K562 (cell line): ENCODE measurements around the gene OR6K3. TPM values are rescaled to one million over a fixed set of nuclear protein-coding genes. Genes with fewer than 3 reads are reported as not detected.
A peak's percentile ranks its signal among the peaks of the same experiment; 100 is the strongest.

Source experiments
- ARID1B ChIP-seq: fragments of 450-650 bp; IDR thresholded peaks from 2 replicates; pipeline ENCODE4 v1.6.1; 2016; ENCODE audit warnings: antibody characterized with exemption, mild to moderate bottlenecking, inconsistent platforms
- BDP1 ChIP-seq: IDR thresholded peaks from 3 replicates; pipeline ENCODE4 v1.6.1; 2011; ENCODE audit not compliant: insufficient read length, insufficient read depth
- CBFA2T2 ChIP-seq: fragments of 450-650 bp; conservative IDR thresholded peaks from 2 replicates; pipeline ENCODE4 v1.6.1; 2017; ENCODE audit warnings: mild to moderate bottlenecking
- ETS2 ChIP-seq: IDR thresholded peaks from 2 replicates; pipeline ENCODE4 v1.6.1; 2016; ENCODE audit warnings: borderline replicate concordance, missing genetic modification characterization, mild to moderate bottlenecking, moderate library complexity, missing compliant biosample characterization; ENCODE audit not compliant: poor library complexity, severe bottlenecking
- FOXM1 ChIP-seq, 2 experiments: fragments of 450-650 bp in 1 of 2; sonication (generic) in 1 of 2; formaldehyde crosslinking in 1 of 2; IDR thresholded peaks; 2 replicates each; pipeline versions ENCODE4 v1.6.1 to v1.9.0; 2017 to 2022; ENCODE audit warnings: low read depth in 2 of 2, mild to moderate bottlenecking in 2 of 2, missing genetic modification reagents in 1 of 2, moderate library complexity in 1 of 2
- GTF3C2 ChIP-seq: IDR thresholded peaks from 3 replicates; pipeline ENCODE4 v1.6.1; 2011; ENCODE audit warnings: borderline replicate concordance, mild to moderate bottlenecking, moderate library complexity; ENCODE audit not compliant: insufficient read length; ENCODE audit errors: extremely low read depth
- HCFC1 ChIP-seq: IDR thresholded peaks from 2 replicates; pipeline ENCODE4 v1.6.1; 2012; ENCODE audit warnings: low read depth, low read length, improper control_type of control experiment
- HNRNPH1 ChIP-seq: fragments of 200-400 bp; formaldehyde crosslinking; optimal IDR thresholded peaks from 2 replicates; pipeline ENCODE3; 2017; ENCODE audit warnings: low read depth, mild to moderate bottlenecking, low read length, moderate library complexity
- IFI16 ChIP-seq: fragments of 250-450 bp; sonication (Bioruptor Pico); IDR thresholded peaks from 2 replicates; pipeline ENCODE4 v2.1.2; 2022; ENCODE audit warnings: mild to moderate bottlenecking, inconsistent platforms
- KHSRP ChIP-seq: fragments of 450-650 bp; IDR thresholded peaks from 2 replicates; pipeline ENCODE4 v1.6.1; 2017
- SAFB2 ChIP-seq: fragments of 200-400 bp; formaldehyde crosslinking; IDR thresholded peaks from 2 replicates; pipeline ENCODE4 v1.6.1; 2018; ENCODE audit warnings: borderline replicate concordance, low read length, low read depth, moderate library complexity; ENCODE audit not compliant: severe bottlenecking
- SMARCA4 ChIP-seq: fragments of 450-650 bp; IDR thresholded peaks from 2 replicates; pipeline ENCODE4 v1.6.1; 2016
- SNRNP70 ChIP-seq: fragments of 200-400 bp; formaldehyde crosslinking; optimal IDR thresholded peaks from 2 replicates; pipeline ENCODE3; 2017; ENCODE audit warnings: low read depth, low read length
- STAT5A ChIP-seq: IDR thresholded peaks from 2 replicates; pipeline ENCODE4 v1.6.1; 2012; ENCODE audit warnings: low read length, inconsistent platforms, borderline replicate concordance
- TAF15 ChIP-seq: fragments of 200-400 bp; formaldehyde crosslinking; IDR thresholded peaks from 2 replicates; pipeline ENCODE4 v1.6.1; 2017; ENCODE audit warnings: mild to moderate bottlenecking, low read depth, low read length, moderate library complexity
- TRIM24 ChIP-seq, 2 experiments: fragments of 450-650 bp; IDR thresholded peaks; 2 replicates each; pipeline ENCODE4 v1.6.1; 2016
- XRCC4 ChIP-seq: IDR thresholded peaks from one replicate; pipeline ENCODE4 v1.6.1; 2011; ENCODE audit not compliant: insufficient read depth, insufficient read length; ENCODE audit errors: extremely low read depth
- ZNF217 ChIP-seq: sonication (generic); formaldehyde crosslinking; IDR thresholded peaks from 2 replicates; pipeline ENCODE4 v1.8.0; 2022; ENCODE audit warnings: mild to moderate bottlenecking, missing genetic modification reagents
- ZNF282 ChIP-seq: sonication (generic); formaldehyde crosslinking; IDR thresholded peaks from 2 replicates; pipeline ENCODE4 v1.8.1; 2023; ENCODE audit warnings: missing genetic modification reagents
- polyA plus RNA-seq, 8 experiments: library from polyadenylated mRNA; depleted of rRNA in 4 of 8; stranded (reverse) in 5 of 8; unstranded in 3 of 8; fragments of >200 nt; fragmentation: Nextera tagmentation in 2 of 8; fragmentation: Illumina TruSeq in 1 of 8; extraction: Ambion mirVana in 2 of 8; extraction: Trizol in 1 of 8; gene quantifications; 2 replicates each; pipeline versions ENCODE4 v1.2.1 to v1.2.3, GENCODE V29; 2011 to 2014; ENCODE audit warnings: inconsistent platforms in 1 of 8, missing spikeins in 1 of 8
- total RNA-seq, 7 experiments: library from RNA; depleted of rRNA in 6 of 7; stranded (reverse); fragments of >200 nt in 6 of 7; fragmentation: Illumina TruSeq in 2 of 7; extraction: Trizol in 2 of 7; gene quantifications; 2 replicates each; pipeline versions ENCODE4 v1.2.1 to v1.2.3, GENCODE V29; 2011 to 2021; ENCODE audit warnings: low replicate concordance in 1 of 7
- TF ChIP-seq, protein P1 (sequence below): fragments of 250-450 bp; sonication (Bioruptor Pico); IDR thresholded peaks from 2 replicates; pipeline ENCODE4 v1.4.0; 2020; ENCODE audit warnings: mild to moderate bottlenecking, moderate library complexity, borderline replicate concordance
- TF ChIP-seq, protein P2 (sequence below), 2 experiments: fragments of 450-650 bp; IDR thresholded peaks; 2 replicates each; pipeline ENCODE4 v1.6.1; 2018; ENCODE audit warnings: mild to moderate bottlenecking in 2 of 2, low read depth in 1 of 2; ENCODE audit not compliant: partially characterized antibody in 2 of 2

OR6K3 gene
- total and polyA plus RNA-seq, 9 of the 15 experiments (the other 6 are each of a cell fraction or from before 2014, with no cell fraction given) = not detected

- TF ChIP-seq FOXM1 (IDR thresholded peaks at IDR 0.05; ENCODE audit: low read depth) (peak; percentile 32; the same call in 1 of the 2 replicates), FOXM1 (CRISPR knock-in tag; IDR thresholded peaks at IDR 0.05; ENCODE audit: low read depth) (no peak), ZNF282 (CRISPR knock-in tag) (no peak), TAF15 (no peak), ETS2 (tag) (no peak), IFI16 (CRISPR knock-in tag) (no peak), SNRNP70 (no peak), BDP1 (no peak), GTF3C2 (no peak), KHSRP (no peak), ARID1B (peak; percentile 89), TRIM24 (IDR thresholded peaks at IDR 0.05) (no peak), SMARCA4 (peak; percentile 80), HNRNPH1 (no peak), XRCC4 (no peak), STAT5A (peak; percentile 49; the same call in 1 of the 2 replicates), CBFA2T2 (peak; percentile 66), SAFB2 (no peak), ZNF217 (CRISPR knock-in tag) (no peak), HCFC1 (no peak)
- TF ChIP-seq, protein P1, sequence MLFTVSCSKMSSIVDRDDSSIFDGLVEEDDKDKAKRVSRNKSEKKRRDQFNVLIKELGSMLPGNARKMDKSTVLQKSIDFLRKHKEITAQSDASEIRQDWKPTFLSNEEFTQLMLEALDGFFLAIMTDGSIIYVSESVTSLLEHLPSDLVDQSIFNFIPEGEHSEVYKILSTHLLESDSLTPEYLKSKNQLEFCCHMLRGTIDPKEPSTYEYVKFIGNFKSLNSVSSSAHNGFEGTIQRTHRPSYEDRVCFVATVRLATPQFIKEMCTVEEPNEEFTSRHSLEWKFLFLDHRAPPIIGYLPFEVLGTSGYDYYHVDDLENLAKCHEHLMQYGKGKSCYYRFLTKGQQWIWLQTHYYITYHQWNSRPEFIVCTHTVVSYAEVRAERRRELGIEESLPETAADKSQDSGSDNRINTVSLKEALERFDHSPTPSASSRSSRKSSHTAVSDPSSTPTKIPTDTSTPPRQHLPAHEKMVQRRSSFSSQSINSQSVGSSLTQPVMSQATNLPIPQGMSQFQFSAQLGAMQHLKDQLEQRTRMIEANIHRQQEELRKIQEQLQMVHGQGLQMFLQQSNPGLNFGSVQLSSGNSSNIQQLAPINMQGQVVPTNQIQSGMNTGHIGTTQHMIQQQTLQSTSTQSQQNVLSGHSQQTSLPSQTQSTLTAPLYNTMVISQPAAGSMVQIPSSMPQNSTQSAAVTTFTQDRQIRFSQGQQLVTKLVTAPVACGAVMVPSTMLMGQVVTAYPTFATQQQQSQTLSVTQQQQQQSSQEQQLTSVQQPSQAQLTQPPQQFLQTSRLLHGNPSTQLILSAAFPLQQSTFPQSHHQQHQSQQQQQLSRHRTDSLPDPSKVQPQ (CRISPR knock-in tag) = no peak
- TF ChIP-seq, protein P2, sequence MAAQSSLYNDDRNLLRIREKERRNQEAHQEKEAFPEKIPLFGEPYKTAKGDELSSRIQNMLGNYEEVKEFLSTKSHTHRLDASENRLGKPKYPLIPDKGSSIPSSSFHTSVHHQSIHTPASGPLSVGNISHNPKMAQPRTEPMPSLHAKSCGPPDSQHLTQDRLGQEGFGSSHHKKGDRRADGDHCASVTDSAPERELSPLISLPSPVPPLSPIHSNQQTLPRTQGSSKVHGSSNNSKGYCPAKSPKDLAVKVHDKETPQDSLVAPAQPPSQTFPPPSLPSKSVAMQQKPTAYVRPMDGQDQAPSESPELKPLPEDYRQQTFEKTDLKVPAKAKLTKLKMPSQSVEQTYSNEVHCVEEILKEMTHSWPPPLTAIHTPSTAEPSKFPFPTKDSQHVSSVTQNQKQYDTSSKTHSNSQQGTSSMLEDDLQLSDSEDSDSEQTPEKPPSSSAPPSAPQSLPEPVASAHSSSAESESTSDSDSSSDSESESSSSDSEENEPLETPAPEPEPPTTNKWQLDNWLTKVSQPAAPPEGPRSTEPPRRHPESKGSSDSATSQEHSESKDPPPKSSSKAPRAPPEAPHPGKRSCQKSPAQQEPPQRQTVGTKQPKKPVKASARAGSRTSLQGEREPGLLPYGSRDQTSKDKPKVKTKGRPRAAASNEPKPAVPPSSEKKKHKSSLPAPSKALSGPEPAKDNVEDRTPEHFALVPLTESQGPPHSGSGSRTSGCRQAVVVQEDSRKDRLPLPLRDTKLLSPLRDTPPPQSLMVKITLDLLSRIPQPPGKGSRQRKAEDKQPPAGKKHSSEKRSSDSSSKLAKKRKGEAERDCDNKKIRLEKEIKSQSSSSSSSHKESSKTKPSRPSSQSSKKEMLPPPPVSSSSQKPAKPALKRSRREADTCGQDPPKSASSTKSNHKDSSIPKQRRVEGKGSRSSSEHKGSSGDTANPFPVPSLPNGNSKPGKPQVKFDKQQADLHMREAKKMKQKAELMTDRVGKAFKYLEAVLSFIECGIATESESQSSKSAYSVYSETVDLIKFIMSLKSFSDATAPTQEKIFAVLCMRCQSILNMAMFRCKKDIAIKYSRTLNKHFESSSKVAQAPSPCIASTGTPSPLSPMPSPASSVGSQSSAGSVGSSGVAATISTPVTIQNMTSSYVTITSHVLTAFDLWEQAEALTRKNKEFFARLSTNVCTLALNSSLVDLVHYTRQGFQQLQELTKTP (IDR thresholded peaks at IDR 0.05; ENCODE audit: low read depth in 1 of 2, partially characterized antibody in 2 of 2) = no peak
Measured at GRCh38 chr1:158691907-158692306, 28.6 kb downstream of the OR6K3 start (continued).
